Measurements from ENCODE around the gene DUS1L.

Gene DUS1L

GRCh38 chr17:82106688-82107305 is 41.2 kb upstream of the DUS1L start:
- in situ Hi-C loops (cut with MboI; ENCODE audit: low pct_unique_long_range_greater_than_20kb, low sequenced_read_pairs, unreplicated experiment): no loop called here
- peak; percentile 58 for DNase-seq (ENCODE audit: low spot score)
- TF ChIP-seq, protein P1, sequence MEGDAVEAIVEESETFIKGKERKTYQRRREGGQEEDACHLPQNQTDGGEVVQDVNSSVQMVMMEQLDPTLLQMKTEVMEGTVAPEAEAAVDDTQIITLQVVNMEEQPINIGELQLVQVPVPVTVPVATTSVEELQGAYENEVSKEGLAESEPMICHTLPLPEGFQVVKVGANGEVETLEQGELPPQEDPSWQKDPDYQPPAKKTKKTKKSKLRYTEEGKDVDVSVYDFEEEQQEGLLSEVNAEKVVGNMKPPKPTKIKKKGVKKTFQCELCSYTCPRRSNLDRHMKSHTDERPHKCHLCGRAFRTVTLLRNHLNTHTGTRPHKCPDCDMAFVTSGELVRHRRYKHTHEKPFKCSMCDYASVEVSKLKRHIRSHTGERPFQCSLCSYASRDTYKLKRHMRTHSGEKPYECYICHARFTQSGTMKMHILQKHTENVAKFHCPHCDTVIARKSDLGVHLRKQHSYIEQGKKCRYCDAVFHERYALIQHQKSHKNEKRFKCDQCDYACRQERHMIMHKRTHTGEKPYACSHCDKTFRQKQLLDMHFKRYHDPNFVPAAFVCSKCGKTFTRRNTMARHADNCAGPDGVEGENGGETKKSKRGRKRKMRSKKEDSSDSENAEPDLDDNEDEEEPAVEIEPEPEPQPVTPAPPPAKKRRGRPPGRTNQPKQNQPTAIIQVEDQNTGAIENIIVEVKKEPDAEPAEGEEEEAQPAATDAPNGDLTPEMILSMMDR (IDR thresholded peaks at IDR 0.05; ENCODE audit: extremely low read depth, insufficient read depth, missing control alignments): no peak

- in situ Hi-C loops (cut with MboI; ENCODE audit: low pct_unique_long_range_greater_than_20kb, low sequenced_read_pairs, unreplicated experiment): no loop called here
- DNase-seq (ENCODE audit: low spot score): peak; percentile 93
- TF ChIP-seq, protein P1 (IDR thresholded peaks at IDR 0.05; ENCODE audit: extremely low read depth, insufficient read depth, missing control alignments): peak; percentile 52
Measured at GRCh38 chr17:82105882-82106687, 40.5 kb upstream of the DUS1L start.

- DNase-seq (ENCODE audit: low spot score): no peak
- TF ChIP-seq, protein P1 (IDR thresholded peaks at IDR 0.05; ENCODE audit: extremely low read depth, insufficient read depth, missing control alignments): no peak
- in situ Hi-C loops (cut with MboI; ENCODE audit: low pct_unique_long_range_greater_than_20kb, low sequenced_read_pairs, unreplicated experiment): no loop called here
Measured at GRCh38 chr17:82105417-82105881, 39.8 kb upstream of the DUS1L start.

DNA sequence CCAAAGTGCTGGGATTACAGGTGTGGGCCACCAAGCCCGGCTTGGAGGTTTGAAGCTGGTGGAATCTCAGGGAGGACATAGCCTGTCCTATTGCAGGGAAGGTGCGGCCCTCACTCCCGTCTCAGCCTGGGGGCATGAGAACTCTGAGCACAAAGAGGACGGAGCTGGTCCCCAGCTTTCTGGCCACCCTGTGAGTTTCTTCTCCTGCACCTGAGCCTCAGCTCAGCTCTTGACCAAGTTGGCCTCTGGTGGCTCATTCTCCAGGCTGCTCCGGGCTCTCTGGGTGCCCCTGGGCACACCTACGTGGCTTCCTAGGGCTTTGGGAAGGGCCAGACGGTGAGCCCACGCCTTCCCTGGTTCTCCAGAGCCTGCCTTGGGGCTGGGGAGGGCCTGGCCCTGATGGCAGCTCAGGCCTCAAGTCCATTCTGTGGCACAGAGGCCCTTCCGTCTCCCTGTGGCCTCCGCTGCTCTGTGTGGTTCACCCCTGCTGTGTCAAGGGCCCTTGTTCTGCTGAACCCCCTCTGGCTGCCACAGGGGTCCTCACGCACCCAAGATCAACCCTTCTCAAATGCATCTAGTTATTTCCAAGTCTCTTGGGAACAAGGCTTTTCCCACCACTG is 39.3 kb upstream of the DUS1L start:
- in situ Hi-C loops (cut with MboI; ENCODE audit: low pct_unique_long_range_greater_than_20kb, low sequenced_read_pairs, unreplicated experiment): no loop called here
- DNase-seq (ENCODE audit: low spot score): no peak

GRCh38 chr17:82103553-82104451 is 38.2 kb upstream of the DUS1L start:
- no peak for DNase-seq (ENCODE audit: low spot score)
- TF ChIP-seq, protein P1 (IDR thresholded peaks at IDR 0.05; ENCODE audit: extremely low read depth, insufficient read depth, missing control alignments): no peak
- in situ Hi-C loops (cut with MboI; ENCODE audit: low pct_unique_long_range_greater_than_20kb, low sequenced_read_pairs, unreplicated experiment): no loop called here

More for the DNA sequence above, 39.3 kb upstream of the DUS1L start:
- TF ChIP-seq, protein P1 (IDR thresholded peaks at IDR 0.05; ENCODE audit: extremely low read depth, insufficient read depth, missing control alignments): no peak

Data from GM13977 (cell line).